Adrenal gland (tissue), 12 donors: ENCODE measurements around the gene SRSF4. TPM values are rescaled to one million over a fixed set of nuclear protein-coding genes. Genes with fewer than 3 reads are reported as not detected.

Experiments used
- DNase-seq, 7 donors: peaks; one replicate each; pipeline ENCODE4 v3.0.0-alpha.2; 2019 to 2020
- H3K27ac ChIP-seq, 5 donors: fragments of 200-600 bp; sonication (generic) in 4 of 5; 1 replicate in 3 of 5; 2 replicates in 2 of 5; pipeline versions ENCODE4 v1.5.1 to v1.8.0; 2016 to 2020; ENCODE audit warnings: mild to moderate bottlenecking in 1 of 5
- H3K27me3 ChIP-seq: fragments of 200-600 bp; 2 replicates; pipeline ENCODE4 v1.8.0; 2021
- H3K36me3 ChIP-seq, 2 donors: fragments of 200-600 bp; replicated peaks in 1 of 2; 1 replicate in 1 of 2; 2 replicates in 1 of 2; pipeline versions ENCODE4 v1.5.1 to v1.8.0; 2018 to 2022
- H3K4me1 ChIP-seq, 2 donors: fragments of 200-600 bp; replicated peaks in 1 of 2; 1 replicate in 1 of 2; 2 replicates in 1 of 2; pipeline versions ENCODE4 v1.5.1 to v1.8.0; 2018 to 2021
- H3K4me3 ChIP-seq, 4 donors: fragments of 200-600 bp; sonication (generic) in 3 of 4; one replicate each; pipeline ENCODE4 v1.5.1; 2016 to 2018
- H3K9me3 ChIP-seq, 3 donors: fragments of 200-600 bp; sonication (generic) in 1 of 3; replicated peaks in 1 of 3; 1 replicate in 2 of 3; 2 replicates in 1 of 3; pipeline versions ENCODE4 v1.5.1 to v1.8.0; 2016 to 2021
- CTCF ChIP-seq, 6 experiments: fragments of 450-650 bp in 4 of 6; fragments of 200-600 bp in 2 of 6; sonication (generic) in 1 of 6; IDR thresholded peaks; 1 replicate in 5 of 6; 2 replicates in 1 of 6; pipeline versions ENCODE4 v1.5.1 to v1.8.0; 2016 to 2021; ENCODE audit warnings: antibody characterized with exemption in 6 of 6, mild to moderate bottlenecking in 2 of 6, moderate library complexity in 1 of 6
- POLR2A ChIP-seq, 2 donors: fragments of 450-650 bp; IDR thresholded peaks; one replicate each; pipeline ENCODE4 v1.6.1; 2017; ENCODE audit warnings: antibody characterized with exemption in 2 of 2, mild to moderate bottlenecking in 2 of 2, moderate library complexity in 1 of 2
- WGBS, 4 donors: extraction: QIAGEN DNeasy Blood & Tissue Kit in 2 of 4; methylation state at CpG; one replicate each; pipeline versions ENCODE4 v1.1.5 to v1.1.7; 2013 to 2017; 5-methylcytosine and 5-hydroxymethylcytosine counted together
- intact Hi-C, 2 donors: fragments of 100-400 bp; cut with DNase I; formaldehyde crosslinking; loops; one replicate each; pipeline versions ENCODE4 v1.14.1 to v1.15.0; 2022 to 2023
- polyA plus RNA-seq, 3 donors: library from polyadenylated mRNA; stranded (reverse); fragments of 200-250 nt in 2 of 3; fragments of 350-450 nt in 1 of 3; fragmentation: Illumina TruSeq in 1 of 3; extraction: RNeasy Lipid Tissue Mini Kit (QIAGEN cat#74804) in 1 of 3; gene quantifications; one replicate each; pipeline ENCODE4 v1.2.3, GENCODE V29; 2013 to 2014
- total RNA-seq, 9 donors: library from RNA; depleted of rRNA in 4 of 9; stranded (reverse); fragments of >200 nt in 4 of 9; fragments of 120-200 nt in 1 of 9; fragmentation: NEBNext Ultra II Directional in 1 of 9; extraction: Animal tissue kit (Norgen Biotek cat#: 25700) in 1 of 9; gene quantifications; one replicate each; pipeline versions ENCODE4 v1.1.0 to v1.2.4, GENCODE V29; 2013 to 2023
- donor health status: healthy with polysubstance abuse.
- donor health status: Bipolar disorder and iron deficiency.
- donor health status: DM: yes; HTN: yes; CAD: no.
- donor health status: DM: no; HTN: no; CAD: no.
- donor health status: DM: no; HTN: no; CAD: no.
- donor health status: DM: yes; HTN: yes; CAD: no.

SRSF4 gene
- total and polyA plus RNA-seq, 12 donors = 35.1 to 120 (median 55.4) TPM

- H3K27me3 ChIP-seq = no peaks in the 10 kb centered on the region
- no peaks in the 10 kb centered on the region for H3K4me1 ChIP-seq
- H3K27ac ChIP-seq = no peak overlapping the region
- no peaks in the 10 kb centered on the region for H3K9me3 ChIP-seq
- H3K36me3 ChIP-seq = peaks cover 0 to 35% of the 10 kb centered on the region in 2 donors
- H3K4me3 ChIP-seq = no peak overlapping the region
- WGBS, 4 donors = 66 to 78% (median 66%) methylated on average over 4 of the region's 4 CpGs
- intact Hi-C loops = loop anchor here in 1 of 2 donors (10.0 kb wide), 1 partner anchor 174 kb away; no protein-coding TSS in a partner anchor
- DNase-seq = no peak
- no peak for TF ChIP-seq CTCF (IDR thresholded peaks at IDR 0.05)
Measured at GRCh38 chr1:29208442-29208841, 26.7 kb upstream of the SRSF4 start.

- WGBS, 4 donors = 21 to 26% (median 25%) methylated on average over 12 to 14 of the region's 14 CpGs
- Histone ChIP-seq H3K36me3 (peaks cover 0 to 38% of the 10 kb centered on the region in 2 donors), H3K27me3 (no peaks in the 10 kb centered on the region)
Measured at GRCh38 chr1:29202584-29203340, 21.1 kb upstream of the SRSF4 start.

GRCh38 chr1:29202053-29202452 is 20.4 kb upstream of the SRSF4 start:
- Histone ChIP-seq H3K27me3 (no peaks in the 10 kb centered on the region), H3K4me3 (no peak overlapping the region), H3K9me3 (no peaks in the 10 kb centered on the region), H3K4me1 (peaks cover 8 to 11% of the 10 kb centered on the region in 2 donors), H3K27ac (peak overlapping the region in 3 of 5 donors; percentile 64 to 84 (median 78)), H3K36me3 (peaks cover 0 to 38% of the 10 kb centered on the region in 2 donors)
- no peak for DNase-seq
- intact Hi-C loops = loop anchor here in 1 of 2 donors (5.0 to 10.0 kb wide), 2 partner anchors 167 to 320 kb away; no protein-coding TSS in a partner anchor
- 71 to 90% (median 88%) methylated on average over 1 of the region's 1 CpG; no CpG with 5 or more reads in 1 of the 4 donors for WGBS, 4 donors
- TF ChIP-seq POLR2A (IDR thresholded peaks at IDR 0.05) (no peak), CTCF (IDR thresholded peaks at IDR 0.05) (no peak)

More at GRCh38 chr1:29202584-29203340, 21.1 kb upstream of the SRSF4 start:
- no peaks in the 10 kb centered on the region for H3K9me3 ChIP-seq
- H3K4me3 ChIP-seq = no peak overlapping the region
- DNase-seq = peak; percentile 94 to 98 (median 97)
- H3K27ac ChIP-seq = peak overlapping the region in 4 of 5 donors; percentile 6 to 84 (median 71)
- intact Hi-C loops = loop anchor here in 1 of 2 donors (5.0 to 10.0 kb wide), 2 partner anchors 168 to 320 kb away; no protein-coding TSS in a partner anchor
- TF ChIP-seq CTCF (IDR thresholded peaks at IDR 0.05) = peak; percentile 96 to 98 (median 97)
- TF ChIP-seq POLR2A (IDR thresholded peaks at IDR 0.05) = no peak
- H3K4me1 ChIP-seq = peaks cover 8 to 11% of the 10 kb centered on the region in 2 donors

- Histone ChIP-seq H3K27ac (peak overlapping the region in 3 of 5 donors; percentile 64 to 84 (median 78)), H3K4me3 (no peak overlapping the region), H3K36me3 (peaks cover 0 to 38% of the 10 kb centered on the region in 2 donors), H3K9me3 (no peaks in the 10 kb centered on the region), H3K27me3 (no peaks in the 10 kb centered on the region), H3K4me1 (peaks cover 8 to 11% of the 10 kb centered on the region in 2 donors)
- intact Hi-C loops = loop anchor here in 1 of 2 donors (5.0 to 10.0 kb wide), 2 partner anchors 167 to 319 kb away; no protein-coding TSS in a partner anchor
- TF ChIP-seq CTCF (IDR thresholded peaks at IDR 0.05) (no peak), POLR2A (IDR thresholded peaks at IDR 0.05) (no peak)
- DNase-seq = no peak
- 79 to 92% (median 85%) methylated on average over 6 of the region's 6 CpGs for WGBS, 4 donors
Measured at GRCh38 chr1:29201595-29202051, 19.9 kb upstream of the SRSF4 start.
